Testis (tissue), 3 donors: ENCODE measurements around the gene ATG7. TPM values are rescaled to one million over a fixed set of nuclear protein-coding genes. Genes with fewer than 3 reads are reported as not detected.
A peak's percentile ranks its signal among the peaks of the same experiment; 100 is the strongest.
"Not testable (repeated sequence)": the region's sequence is repeated elsewhere in the genome, so short reads cannot be mapped to it uniquely, and the experiment has no call there.

Source experiments
- DNase-seq: peaks from one replicate; pipeline ENCODE4 v3.0.0-alpha.2; 2019
- H3K27ac ChIP-seq, 2 donors: fragments of 200-600 bp; sonication (generic); one replicate each; pipeline ENCODE4 v1.5.1; 2019
- H3K27me3 ChIP-seq: fragments of 200-600 bp; sonication (generic); one replicate; pipeline ENCODE4 v1.5.1; 2019
- H3K36me3 ChIP-seq: fragments of 200-600 bp; sonication (generic); one replicate; pipeline ENCODE4 v1.5.1; 2017; ENCODE audit warnings: low read depth; ENCODE audit errors: missing control alignments
- H3K4me1 ChIP-seq: fragments of 200-600 bp; sonication (generic); one replicate; pipeline ENCODE4 v1.5.1; 2019
- H3K4me3 ChIP-seq, 2 donors: fragments of 200-600 bp; sonication (generic); one replicate each; pipeline ENCODE4 v1.5.1; 2017 to 2019
- H3K9me3 ChIP-seq: fragments of 200-600 bp; sonication (generic); one replicate; pipeline ENCODE4 v1.5.1; 2017
- POLR2A ChIP-seq: fragments of 450-650 bp; IDR thresholded peaks from one replicate; pipeline ENCODE4 v1.6.1; 2017; ENCODE audit warnings: antibody characterized with exemption, mild to moderate bottlenecking, moderate library complexity
- WGBS, 2 donors: methylation state at CpG; one replicate each; pipeline ENCODE4 v1.1.5; 2018; 5-methylcytosine and 5-hydroxymethylcytosine counted together
- intact Hi-C: fragments of 100-400 bp; cut with DNase I; formaldehyde crosslinking; loops from one replicate; pipeline ENCODE4 v1.15.1; 2023; ENCODE audit warnings: low total_unique reads
- polyA plus RNA-seq: library from polyadenylated mRNA; stranded (reverse); fragments of 350-450 nt; fragmentation: Illumina TruSeq; extraction: RNeasy Lipid Tissue Mini Kit (QIAGEN cat#74804); gene quantifications from one replicate; pipeline ENCODE4 v1.2.3, GENCODE V29; 2014; ENCODE audit warnings: low read depth, low replicate concordance; ENCODE audit not compliant: insufficient read depth
- total RNA-seq, 2 donors: library from RNA; depleted of rRNA; stranded (reverse); fragments of >200 nt; gene quantifications; one replicate each; pipeline ENCODE4 v1.2.3, GENCODE V29; 2016
- TF ChIP-seq, protein P1 (sequence below), 3 experiments: fragments of 450-650 bp in 2 of 3; fragments of 200-600 bp in 1 of 3; sonication (generic) in 1 of 3; IDR thresholded peaks; one replicate each; pipeline ENCODE4 v1.5.1; 2016 to 2019; ENCODE audit warnings: antibody characterized with exemption in 3 of 3, mild to moderate bottlenecking in 2 of 3, moderate library complexity in 1 of 3

ATG7 gene
- total and polyA plus RNA-seq, 3 donors from 2014 or later, result 52.9 to 95.4 (median 86.0) TPM

- Histone ChIP-seq H3K4me3 (no peak overlapping the region), H3K27me3 (no peaks in the 10 kb centered on the region), H3K27ac (peak overlapping the region; percentile 57 to 73), H3K9me3 (no peaks in the 10 kb centered on the region), H3K4me1 (peaks cover 59% of the 10 kb centered on the region), H3K36me3 (no peaks in the 10 kb centered on the region)
- no peak for DNase-seq
- WGBS, 2 donors, result 36 to 47% methylated on average over 14 of the region's 14 CpGs
- TF ChIP-seq, protein P1, sequence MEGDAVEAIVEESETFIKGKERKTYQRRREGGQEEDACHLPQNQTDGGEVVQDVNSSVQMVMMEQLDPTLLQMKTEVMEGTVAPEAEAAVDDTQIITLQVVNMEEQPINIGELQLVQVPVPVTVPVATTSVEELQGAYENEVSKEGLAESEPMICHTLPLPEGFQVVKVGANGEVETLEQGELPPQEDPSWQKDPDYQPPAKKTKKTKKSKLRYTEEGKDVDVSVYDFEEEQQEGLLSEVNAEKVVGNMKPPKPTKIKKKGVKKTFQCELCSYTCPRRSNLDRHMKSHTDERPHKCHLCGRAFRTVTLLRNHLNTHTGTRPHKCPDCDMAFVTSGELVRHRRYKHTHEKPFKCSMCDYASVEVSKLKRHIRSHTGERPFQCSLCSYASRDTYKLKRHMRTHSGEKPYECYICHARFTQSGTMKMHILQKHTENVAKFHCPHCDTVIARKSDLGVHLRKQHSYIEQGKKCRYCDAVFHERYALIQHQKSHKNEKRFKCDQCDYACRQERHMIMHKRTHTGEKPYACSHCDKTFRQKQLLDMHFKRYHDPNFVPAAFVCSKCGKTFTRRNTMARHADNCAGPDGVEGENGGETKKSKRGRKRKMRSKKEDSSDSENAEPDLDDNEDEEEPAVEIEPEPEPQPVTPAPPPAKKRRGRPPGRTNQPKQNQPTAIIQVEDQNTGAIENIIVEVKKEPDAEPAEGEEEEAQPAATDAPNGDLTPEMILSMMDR (IDR thresholded peaks at IDR 0.05), result no peak
- no peak for TF ChIP-seq POLR2A
- intact Hi-C loops, result no loop called here
Observed at GRCh38 chr3:11592445-11593298, 320.5 kb downstream of the ATG7 start.

GRCh38 chr3:11593318-11594034 lies 321.3 kb downstream of the ATG7 start:
- Histone ChIP-seq H3K27me3 (no peaks in the 10 kb centered on the region), H3K9me3 (no peaks in the 10 kb centered on the region), H3K4me1 (peaks cover 60% of the 10 kb centered on the region), H3K4me3 (no peak overlapping the region), H3K27ac (peak overlapping the region; percentile 57 to 73), H3K36me3 (no peaks in the 10 kb centered on the region)
- 60 to 69% methylated on average over 9 to 10 of the region's 10 CpGs for WGBS, 2 donors
- DNase-seq, result no peak
- intact Hi-C loops, result no loop called here
- no peak for TF ChIP-seq POLR2A
- TF ChIP-seq, protein P1 (IDR thresholded peaks at IDR 0.05), result no peak

DNA sequence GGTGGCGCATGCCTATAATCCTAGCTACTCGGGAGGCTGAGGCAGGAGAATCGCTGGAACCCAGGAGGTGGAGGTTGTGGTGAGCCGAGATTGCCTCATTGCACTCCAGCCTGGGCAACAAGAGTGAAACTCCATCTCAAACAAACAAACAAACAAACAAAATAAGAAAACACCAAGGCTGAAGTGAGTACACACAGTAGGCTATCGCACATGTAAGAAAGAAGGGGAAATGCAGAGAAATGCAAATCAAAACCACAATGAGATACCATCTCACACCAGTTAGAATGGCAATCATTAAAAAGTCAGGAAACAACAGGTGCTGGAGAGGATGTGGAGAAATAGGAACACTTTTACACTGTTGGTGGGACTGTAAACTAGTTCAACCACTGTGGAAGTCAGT lies 322.8 kb downstream of the ATG7 start:
- H3K36me3 ChIP-seq, H3K4me3 ChIP-seq, intact Hi-C loops, DNase-seq, H3K27ac ChIP-seq, H3K9me3 ChIP-seq, H3K27me3 ChIP-seq: not testable (repeated sequence)
- WGBS, 2 donors, result 94 to 98% methylated on average over 5 of the region's 5 CpGs
- peaks cover 50% of the 10 kb centered on the region for H3K4me1 ChIP-seq

DNA sequence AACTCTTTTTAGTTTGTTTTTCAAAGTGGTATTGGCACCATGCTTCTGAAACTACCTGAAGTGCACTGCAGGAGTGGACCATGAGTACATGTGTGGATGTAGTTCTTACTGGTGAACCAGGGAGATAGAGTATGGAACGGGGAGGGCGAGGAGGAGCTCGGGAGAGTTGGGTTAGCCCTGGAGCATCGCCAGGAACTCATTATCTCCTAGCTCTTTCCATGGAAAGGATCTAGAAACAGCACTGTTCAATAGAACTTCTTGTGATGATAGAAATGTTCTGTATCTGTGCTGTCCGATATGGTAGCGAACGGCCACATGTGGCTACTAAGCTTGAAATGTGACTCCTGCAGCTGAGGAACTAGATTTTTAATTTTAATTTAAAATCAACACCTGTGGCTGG lies 324.2 kb downstream of the ATG7 start:
- no peak overlapping the region for H3K4me3 ChIP-seq
- peak; percentile 86 for DNase-seq
- no peaks in the 10 kb centered on the region for H3K27me3 ChIP-seq
- H3K9me3 ChIP-seq, result no peaks in the 10 kb centered on the region
- 24 to 58% methylated on average over 7 of the region's 7 CpGs for WGBS, 2 donors
- H3K27ac ChIP-seq, result peak overlapping the region in 1 of 2 donors; percentile 71
- H3K36me3 ChIP-seq, result no peaks in the 10 kb centered on the region
- TF ChIP-seq, protein P1 (IDR thresholded peaks at IDR 0.05), result no peak
- no peak for TF ChIP-seq POLR2A
- intact Hi-C loops, result no loop called here
- peaks cover 51% of the 10 kb centered on the region for H3K4me1 ChIP-seq

DNA sequence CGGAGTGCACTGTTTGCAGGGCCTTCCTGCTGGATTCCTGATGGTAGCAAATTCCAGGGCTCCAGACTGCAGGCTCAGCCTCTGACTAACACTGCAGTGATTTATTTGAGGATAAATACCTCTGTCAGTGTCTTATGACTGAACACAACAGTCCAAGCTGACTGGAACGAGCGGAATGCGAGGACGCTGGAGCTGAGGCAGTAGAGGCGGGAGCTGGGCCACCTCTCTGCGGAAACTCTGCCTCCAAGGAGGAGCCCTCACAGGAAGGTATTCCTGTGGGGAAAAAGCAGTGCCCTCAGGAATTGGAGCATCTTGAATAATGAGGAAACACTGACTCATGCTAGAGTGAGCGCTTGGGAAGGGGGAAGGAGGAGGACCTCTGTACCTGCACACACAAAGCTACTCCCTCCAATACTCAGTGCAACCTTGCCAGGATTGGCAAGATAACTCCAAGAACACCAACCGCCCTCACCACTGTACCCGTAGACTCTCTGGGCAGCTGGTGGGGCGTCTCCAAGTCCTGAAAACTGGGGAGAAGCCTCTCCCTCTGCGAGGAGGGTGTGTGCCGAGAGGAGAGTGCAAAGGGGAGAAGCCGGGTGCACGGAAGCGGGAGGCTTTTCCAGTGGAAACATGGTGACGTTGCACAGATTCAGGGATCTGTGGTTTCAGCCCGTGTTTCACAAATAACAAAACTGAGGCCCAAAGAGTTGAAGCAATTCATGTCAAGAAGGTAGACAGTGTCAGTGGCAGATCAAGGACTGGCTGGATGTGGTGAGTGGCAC lies 328.5 kb downstream of the ATG7 start:
- peaks cover 69% of the 10 kb centered on the region for H3K4me1 ChIP-seq
- 37 to 46% methylated on average over 17 to 18 of the region's 18 CpGs for WGBS, 2 donors
- TF ChIP-seq, protein P1 (IDR thresholded peaks at IDR 0.05), result no peak
- no peak for TF ChIP-seq POLR2A

More for the DNA sequence above, 328.5 kb downstream of the ATG7 start:
- DNase-seq, result peak; percentile 82
- Histone ChIP-seq H3K9me3 (no peaks in the 10 kb centered on the region), H3K36me3 (no peaks in the 10 kb centered on the region), H3K27ac (peak overlapping the region; percentile 47 to 87), H3K27me3 (no peaks in the 10 kb centered on the region), H3K4me3 (no peak overlapping the region)
- intact Hi-C loops, result no loop called here
